ENCODE results near the gene KRTAP5-7. TPM values are rescaled to one million over a fixed set of nuclear protein-coding genes. Genes with fewer than 3 reads are reported as not detected.

The KRTAP5-7 gene
- total RNA-seq, 5 donors from 2014 or later (not counting 1 experiment from before 2014, with no cell fraction given), result not detected

GRCh38 chr11:71502026-71502425 is 25.0 kb upstream of the KRTAP5-7 start:
- peaks cover 32 to 53% of the 10 kb centered on the region in 2 donors for H3K36me3 ChIP-seq (ENCODE audit: control insufficient read depth in 2 of 2, extremely low read depth in 1 of 2, insufficient read depth in 1 of 2, low read length in 1 of 2)
- H3K27ac Mint-ChIP-seq, result no peak overlapping the region
- POLR2A ChIA-PET, result no interaction called here

DNA sequence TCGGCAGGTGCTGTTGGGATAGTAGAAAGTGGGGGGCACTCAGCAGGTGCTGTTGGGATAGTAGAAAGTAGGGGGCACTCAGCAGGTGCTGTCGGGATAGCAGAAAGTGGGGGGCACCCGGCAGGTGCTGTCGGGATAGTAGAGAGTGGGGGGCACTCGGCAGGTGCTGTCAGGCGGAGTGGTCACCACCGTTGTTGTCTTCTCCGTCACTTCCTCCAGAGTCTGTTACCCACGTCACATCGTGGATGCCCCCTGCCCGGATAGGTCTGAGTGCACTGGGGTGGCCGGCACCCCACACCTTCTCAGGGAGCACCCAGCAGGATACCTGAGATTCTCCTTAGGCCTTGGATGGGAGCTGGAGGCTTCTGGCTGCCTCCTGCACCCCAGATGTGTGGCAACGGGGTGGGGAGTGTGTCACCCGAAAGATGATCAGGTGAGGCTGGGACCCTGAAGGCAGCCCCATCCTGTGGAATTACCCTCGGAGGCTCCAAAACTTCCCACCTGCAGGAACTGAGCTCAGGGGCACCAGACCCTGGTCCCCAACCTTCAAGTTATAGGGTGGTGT is 24.1 kb upstream of the KRTAP5-7 start:
- no peak overlapping the region for H3K27ac ChIP-seq (ENCODE audit: low read length)
- POLR2A ChIA-PET, result no interaction called here
- Mint-ChIP-seq H3K36me3 (peaks cover 76% of the 10 kb centered on the region), H3K27ac (no peak overlapping the region), H3K27me3 (no peaks in the 10 kb centered on the region), H3K9me3 (peaks cover under 1 to 16% (median 9%) of the 10 kb centered on the region in 3 donors), H3K4me3 (no peak overlapping the region), H3K4me1 (no peaks in the 10 kb centered on the region)
- WGBS (ENCODE audit: insufficient coverage), result 96% methylated on average over 11 of the region's 15 CpGs
- H3K36me3 ChIP-seq (ENCODE audit: control insufficient read depth in 2 of 2, extremely low read depth in 1 of 2, insufficient read depth in 1 of 2, low read length in 1 of 2), result peaks cover 32 to 45% of the 10 kb centered on the region in 2 donors
- DNase-seq, result peak in 1 of 35 experiments; percentile 16
- no peak overlapping the region for H3K4me3 ChIP-seq (ENCODE audit: control insufficient read depth in 1 of 2, extremely low read depth in 1 of 2, low read length in 1 of 2)
- CTCF ChIA-PET, result no interaction called here
- H3K27me3 ChIP-seq (replicated peaks in 1 of 2; ENCODE audit: control insufficient read depth in 2 of 2, extremely low read depth in 1 of 2, insufficient read depth in 2 of 2, low read length in 1 of 2), result no peaks in the 10 kb centered on the region
- ATAC-seq (replicated peaks in 1 of 4), result no peak
- H3K4me1 ChIP-seq (ENCODE audit: control insufficient read depth in 1 of 2, extremely low read depth in 1 of 2, insufficient read depth in 2 of 2, low read length in 2 of 2), result no peaks in the 10 kb centered on the region
- H3K9me3 ChIP-seq, result no peaks in the 10 kb centered on the region

More at GRCh38 chr11:71502026-71502425, 25.0 kb upstream of the KRTAP5-7 start:
- 100% methylated on average over 6 of the region's 10 CpGs for WGBS (ENCODE audit: insufficient coverage)
- Histone ChIP-seq H3K4me1 (ENCODE audit: control insufficient read depth in 1 of 2, extremely low read depth in 1 of 2, insufficient read depth in 2 of 2, low read length in 2 of 2) (no peaks in the 10 kb centered on the region), H3K27me3 (replicated peaks in 1 of 2; ENCODE audit: control insufficient read depth in 2 of 2, extremely low read depth in 1 of 2, insufficient read depth in 2 of 2, low read length in 1 of 2) (no peaks in the 10 kb centered on the region), H3K4me3 (ENCODE audit: control insufficient read depth in 1 of 2, extremely low read depth in 1 of 2, low read length in 1 of 2) (no peak overlapping the region), H3K27ac (ENCODE audit: low read length) (no peak overlapping the region), H3K9me3 (no peaks in the 10 kb centered on the region)
- peaks cover 82% of the 10 kb centered on the region for H3K36me3 Mint-ChIP-seq
- CTCF ChIA-PET, result no interaction called here
- no peak overlapping the region for H3K4me3 Mint-ChIP-seq
- no peaks in the 10 kb centered on the region for H3K27me3 Mint-ChIP-seq
- H3K4me1 Mint-ChIP-seq, result no peaks in the 10 kb centered on the region
- H3K9me3 Mint-ChIP-seq, result peaks cover 0 to 7% (median 5%) of the 10 kb centered on the region in 3 donors
- ATAC-seq (replicated peaks in 1 of 4) (no peak), DNase-seq (peak in 1 of 35 experiments; percentile 21)

GRCh38 chr11:71504531-71504930 is 22.5 kb upstream of the KRTAP5-7 start:
- CTCF ChIA-PET, result no interaction called here
- peaks cover 19 to 31% of the 10 kb centered on the region in 2 donors for H3K36me3 ChIP-seq (ENCODE audit: control insufficient read depth in 2 of 2, extremely low read depth in 1 of 2, insufficient read depth in 1 of 2, low read length in 1 of 2)
- peaks cover 6% of the 10 kb centered on the region for H3K9me3 ChIP-seq
- H3K27me3 ChIP-seq (replicated peaks in 1 of 2; ENCODE audit: control insufficient read depth in 2 of 2, extremely low read depth in 1 of 2, insufficient read depth in 2 of 2, low read length in 1 of 2), result no peaks in the 10 kb centered on the region
- WGBS (ENCODE audit: insufficient coverage), result 96% methylated on average over 8 of the region's 10 CpGs
- H3K4me1 Mint-ChIP-seq, result no peaks in the 10 kb centered on the region
- H3K27ac ChIP-seq (ENCODE audit: low read length), result no peak overlapping the region
- no peak overlapping the region for H3K4me3 Mint-ChIP-seq
- H3K36me3 Mint-ChIP-seq, result peaks cover 62% of the 10 kb centered on the region
- H3K27ac Mint-ChIP-seq, result no peak overlapping the region
- DNase-seq, result no peak
- no peaks in the 10 kb centered on the region for H3K4me1 ChIP-seq (ENCODE audit: control insufficient read depth in 1 of 2, extremely low read depth in 1 of 2, insufficient read depth in 2 of 2, low read length in 2 of 2)
- peaks cover 16 to 32% (median 24%) of the 10 kb centered on the region in 3 donors for H3K9me3 Mint-ChIP-seq
- no peak for ATAC-seq (replicated peaks in 1 of 4)
- POLR2A ChIA-PET, result no interaction called here
- no peak overlapping the region for H3K4me3 ChIP-seq (ENCODE audit: control insufficient read depth in 1 of 2, extremely low read depth in 1 of 2, low read length in 1 of 2)
- no peaks in the 10 kb centered on the region for H3K27me3 Mint-ChIP-seq

DNA sequence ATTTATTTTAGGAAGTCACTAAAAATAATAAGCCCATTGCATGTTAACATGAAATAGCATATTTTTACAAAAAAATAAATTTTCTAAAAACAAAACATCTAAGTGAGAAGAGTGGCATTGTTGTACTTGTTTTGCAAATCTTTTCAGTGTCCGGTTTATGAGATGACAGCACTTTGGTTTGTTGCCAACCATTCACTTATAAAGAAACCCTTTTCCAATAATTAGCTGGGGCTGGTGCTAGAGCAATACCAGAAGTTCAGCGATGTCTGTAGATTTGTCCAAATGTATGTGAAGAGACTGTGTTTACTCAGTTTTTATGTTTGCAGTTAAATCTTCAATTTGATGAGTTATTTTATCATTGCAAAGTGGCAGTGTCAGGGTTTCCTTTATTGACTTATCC is 22.1 kb upstream of the KRTAP5-7 start:
- peaks cover 15 to 26% of the 10 kb centered on the region in 2 donors for H3K36me3 ChIP-seq (ENCODE audit: control insufficient read depth in 2 of 2, extremely low read depth in 1 of 2, insufficient read depth in 1 of 2, low read length in 1 of 2)
- Mint-ChIP-seq H3K36me3 (peaks cover 59% of the 10 kb centered on the region), H3K4me3 (no peak overlapping the region), H3K27ac (no peak overlapping the region), H3K4me1 (no peaks in the 10 kb centered on the region), H3K9me3 (peaks cover 20 to 36% (median 28%) of the 10 kb centered on the region in 3 donors), H3K27me3 (no peaks in the 10 kb centered on the region)
- H3K9me3 ChIP-seq, result peaks cover 8% of the 10 kb centered on the region
- ATAC-seq (replicated peaks in 1 of 4), result no peak
- no peak overlapping the region for H3K4me3 ChIP-seq (ENCODE audit: control insufficient read depth in 1 of 2, extremely low read depth in 1 of 2, low read length in 1 of 2)
- no peak overlapping the region for H3K27ac ChIP-seq (ENCODE audit: low read length)
- CTCF ChIA-PET, result no interaction called here
- no peaks in the 10 kb centered on the region for H3K27me3 ChIP-seq (replicated peaks in 1 of 2; ENCODE audit: control insufficient read depth in 2 of 2, extremely low read depth in 1 of 2, insufficient read depth in 2 of 2, low read length in 1 of 2)
- H3K4me1 ChIP-seq (ENCODE audit: control insufficient read depth in 1 of 2, extremely low read depth in 1 of 2, insufficient read depth in 2 of 2, low read length in 2 of 2), result no peaks in the 10 kb centered on the region
- POLR2A ChIA-PET, result no interaction called here
- no CpG with 5 or more reads among the region's 2 CpGs for WGBS (ENCODE audit: insufficient coverage)
- DNase-seq, result no peak

GRCh38 chr11:71505781-71506180 is 21.3 kb upstream of the KRTAP5-7 start:
- peaks cover 8% of the 10 kb centered on the region for H3K9me3 ChIP-seq
- no peaks in the 10 kb centered on the region for H3K4me1 Mint-ChIP-seq
- DNase-seq (peak in 2 of 35 experiments; percentile 0 to 13), ATAC-seq (replicated peaks in 1 of 4) (no peak)
- ChIA-PET POLR2A (no interaction called here), CTCF (no interaction called here)
- 94% methylated on average over 7 of the region's 9 CpGs for whole genome bisulfite sequencing (ENCODE audit: insufficient coverage)
- no peaks in the 10 kb centered on the region for H3K4me1 ChIP-seq (ENCODE audit: control insufficient read depth in 1 of 2, extremely low read depth in 1 of 2, insufficient read depth in 2 of 2, low read length in 2 of 2)
- no peak overlapping the region for H3K27ac Mint-ChIP-seq
- H3K36me3 ChIP-seq (ENCODE audit: control insufficient read depth in 2 of 2, extremely low read depth in 1 of 2, insufficient read depth in 1 of 2, low read length in 1 of 2), result peaks cover 8 to 18% of the 10 kb centered on the region in 2 donors
- no peaks in the 10 kb centered on the region for H3K27me3 Mint-ChIP-seq
- H3K27me3 ChIP-seq (replicated peaks in 1 of 2; ENCODE audit: control insufficient read depth in 2 of 2, extremely low read depth in 1 of 2, insufficient read depth in 2 of 2, low read length in 1 of 2), result no peaks in the 10 kb centered on the region
- H3K4me3 ChIP-seq (ENCODE audit: control insufficient read depth in 1 of 2, extremely low read depth in 1 of 2, low read length in 1 of 2), result no peak overlapping the region
- H3K36me3 Mint-ChIP-seq, result peaks cover 51% of the 10 kb centered on the region
- no peak overlapping the region for H3K27ac ChIP-seq (ENCODE audit: low read length)
- peaks cover 20 to 43% (median 32%) of the 10 kb centered on the region in 3 donors for H3K9me3 Mint-ChIP-seq
- no peak overlapping the region for H3K4me3 Mint-ChIP-seq

DNA sequence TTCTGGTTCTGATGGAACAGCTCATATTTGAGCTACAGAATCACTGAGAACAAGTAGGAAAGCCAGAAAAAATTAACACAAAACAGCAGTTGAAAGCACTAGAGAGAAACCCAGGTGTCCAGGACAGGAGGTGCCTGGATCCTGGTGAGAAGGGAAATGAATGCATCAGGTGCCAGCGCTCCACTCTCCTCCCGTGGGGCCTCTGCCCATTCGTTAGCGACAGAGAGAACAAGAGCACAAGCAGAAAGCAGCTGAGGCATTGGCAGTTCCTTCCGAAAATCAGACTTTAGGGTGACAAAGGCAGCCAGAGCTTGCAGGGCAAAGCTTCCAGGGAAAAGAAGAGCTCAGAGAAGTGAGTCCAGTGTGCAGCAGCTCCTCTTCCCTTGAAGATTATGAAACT is 20.0 kb upstream of the KRTAP5-7 start:
- no peak for ATAC-seq (replicated peaks in 1 of 4)
- Histone ChIP-seq H3K27me3 (replicated peaks in 1 of 2; ENCODE audit: control insufficient read depth in 2 of 2, extremely low read depth in 1 of 2, insufficient read depth in 2 of 2, low read length in 1 of 2) (no peaks in the 10 kb centered on the region), H3K9me3 (peaks cover 8% of the 10 kb centered on the region), H3K4me3 (ENCODE audit: control insufficient read depth in 1 of 2, extremely low read depth in 1 of 2, low read length in 1 of 2) (no peak overlapping the region), H3K27ac (ENCODE audit: low read length) (no peak overlapping the region), H3K36me3 (ENCODE audit: control insufficient read depth in 2 of 2, extremely low read depth in 1 of 2, insufficient read depth in 1 of 2, low read length in 1 of 2) (peaks cover 3 to 5% of the 10 kb centered on the region in 2 donors), H3K4me1 (ENCODE audit: control insufficient read depth in 1 of 2, extremely low read depth in 1 of 2, insufficient read depth in 2 of 2, low read length in 2 of 2) (no peaks in the 10 kb centered on the region)
- WGBS (ENCODE audit: insufficient coverage), result 94% methylated on average over 5 of the region's 5 CpGs
- Mint-ChIP-seq H3K9me3 (peaks cover 20 to 50% (median 38%) of the 10 kb centered on the region in 3 donors), H3K4me3 (no peak overlapping the region), H3K27me3 (no peaks in the 10 kb centered on the region), H3K27ac (no peak overlapping the region), H3K36me3 (peaks cover 43% of the 10 kb centered on the region), H3K4me1 (no peaks in the 10 kb centered on the region)
- DNase-seq, result no peak
- CTCF ChIA-PET, result no interaction called here
- POLR2A ChIA-PET, result no interaction called here
